ENCODE data around the gene SNX20.

The SNX20 gene

DNA sequence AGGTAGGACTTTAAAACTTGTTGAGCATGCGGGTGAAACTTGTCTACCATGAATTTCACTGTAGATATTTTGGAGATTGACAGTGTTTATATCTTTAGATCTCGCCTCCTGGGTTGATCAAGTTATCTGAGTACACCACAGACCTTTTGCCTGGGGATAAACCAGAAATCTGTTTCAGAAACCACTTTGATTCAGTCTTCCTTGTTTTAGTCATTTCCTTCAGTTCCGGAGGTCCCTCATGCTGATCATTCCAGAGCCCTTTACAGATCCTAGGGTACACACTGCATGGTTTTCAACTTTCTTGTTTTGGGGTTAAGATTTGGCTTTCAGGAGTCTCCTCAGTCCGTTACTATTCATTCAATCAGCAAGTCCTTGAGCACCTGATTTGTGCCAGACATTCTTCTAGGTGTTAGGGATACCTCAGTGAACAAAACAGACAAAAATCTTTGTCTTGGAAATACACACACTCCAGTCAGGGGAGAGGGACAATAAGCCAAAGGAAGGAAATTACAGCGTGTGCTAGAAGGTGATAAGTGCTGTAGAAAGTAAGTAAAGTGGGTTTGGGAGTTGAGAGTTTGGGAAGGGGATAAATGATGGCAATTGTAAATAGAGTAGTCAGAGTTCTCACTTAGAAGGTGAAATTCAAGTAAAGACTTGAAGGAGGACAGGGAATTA lies 24.5 kb upstream of the SNX20 start:
- Histone ChIP-seq H3K9me3 (ENCODE audit: insufficient read depth, low read length) (peaks cover 15% of the 10 kb centered on the region; the same call in 1 of the 2 replicates), H3K9ac (ENCODE audit: low read length) (no peak overlapping the region), H3K36me3 (ENCODE audit: low read length) (no peaks in the 10 kb centered on the region), H3K4me3 (ENCODE audit: insufficient read depth, low read length, poor library complexity, severe bottlenecking) (no peak overlapping the region), H3F3A (ENCODE audit: insufficient read depth) (no peaks in the 10 kb centered on the region), H4K20me1 (ENCODE audit: low read depth, low read length) (no peaks in the 10 kb centered on the region), H3K79me2 (ENCODE audit: insufficient read depth, low read length) (no peaks in the 10 kb centered on the region), H3K9me2 (replicated peaks; ENCODE audit: insufficient read depth, low read length) (no peaks in the 10 kb centered on the region), H3K4me2 (ENCODE audit: low read depth, low read length, poor library complexity, severe bottlenecking) (no peak overlapping the region), H3K27me3 (ENCODE audit: low read length) (no peaks in the 10 kb centered on the region; the same call in 1 of the 2 replicates), H2AFZ (ENCODE audit: low read depth, low read length, severe bottlenecking) (no peak overlapping the region), H3K27ac (ENCODE audit: low read depth, low read length) (no peak overlapping the region)
- TF ChIP-seq, protein P1, sequence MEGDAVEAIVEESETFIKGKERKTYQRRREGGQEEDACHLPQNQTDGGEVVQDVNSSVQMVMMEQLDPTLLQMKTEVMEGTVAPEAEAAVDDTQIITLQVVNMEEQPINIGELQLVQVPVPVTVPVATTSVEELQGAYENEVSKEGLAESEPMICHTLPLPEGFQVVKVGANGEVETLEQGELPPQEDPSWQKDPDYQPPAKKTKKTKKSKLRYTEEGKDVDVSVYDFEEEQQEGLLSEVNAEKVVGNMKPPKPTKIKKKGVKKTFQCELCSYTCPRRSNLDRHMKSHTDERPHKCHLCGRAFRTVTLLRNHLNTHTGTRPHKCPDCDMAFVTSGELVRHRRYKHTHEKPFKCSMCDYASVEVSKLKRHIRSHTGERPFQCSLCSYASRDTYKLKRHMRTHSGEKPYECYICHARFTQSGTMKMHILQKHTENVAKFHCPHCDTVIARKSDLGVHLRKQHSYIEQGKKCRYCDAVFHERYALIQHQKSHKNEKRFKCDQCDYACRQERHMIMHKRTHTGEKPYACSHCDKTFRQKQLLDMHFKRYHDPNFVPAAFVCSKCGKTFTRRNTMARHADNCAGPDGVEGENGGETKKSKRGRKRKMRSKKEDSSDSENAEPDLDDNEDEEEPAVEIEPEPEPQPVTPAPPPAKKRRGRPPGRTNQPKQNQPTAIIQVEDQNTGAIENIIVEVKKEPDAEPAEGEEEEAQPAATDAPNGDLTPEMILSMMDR (IDR thresholded peaks at IDR 0.05; ENCODE audit: insufficient read depth, low read length, poor library complexity, severe bottlenecking): no peak
- no peak for TF ChIP-seq EZH2phosphoT487 (conservative IDR thresholded peaks at IDR 0.05; ENCODE audit: low read length)

DNA sequence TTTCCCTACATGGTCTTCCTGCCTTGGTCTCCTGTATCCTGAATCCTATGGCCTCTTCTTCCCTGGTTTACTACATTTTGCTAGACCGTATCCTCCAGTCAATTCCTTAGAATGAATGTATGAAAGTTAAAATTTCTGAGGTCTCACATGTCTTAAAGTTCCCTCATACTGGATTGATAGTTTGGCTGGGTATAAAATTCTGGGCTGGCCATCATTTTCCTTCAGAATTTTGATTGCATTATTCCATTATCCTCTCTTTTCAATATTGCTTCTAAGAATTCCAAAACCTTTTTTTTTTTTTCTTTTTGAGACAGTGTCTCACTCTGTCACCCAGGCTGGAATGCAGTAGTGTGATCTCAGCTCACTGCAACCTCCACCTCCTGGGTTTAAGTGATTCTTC lies 23.1 kb upstream of the SNX20 start:
- Histone ChIP-seq H3K36me3 (ENCODE audit: low read length) (no peaks in the 10 kb centered on the region), H3K27me3 (ENCODE audit: low read length) (no peaks in the 10 kb centered on the region; the same call in 1 of the 2 replicates), H2AFZ (ENCODE audit: low read depth, low read length, severe bottlenecking) (no peak overlapping the region), H3K9me3 (ENCODE audit: insufficient read depth, low read length) (peaks cover 15% of the 10 kb centered on the region; the same call in 1 of the 2 replicates), H3K9ac (ENCODE audit: low read length) (no peak overlapping the region), H3K9me2 (replicated peaks; ENCODE audit: insufficient read depth, low read length) (no peaks in the 10 kb centered on the region), H3K4me3 (ENCODE audit: insufficient read depth, low read length, poor library complexity, severe bottlenecking) (no peak overlapping the region), H3K4me2 (ENCODE audit: low read depth, low read length, poor library complexity, severe bottlenecking) (no peak overlapping the region), H3K27ac (ENCODE audit: low read depth, low read length) (no peak overlapping the region), H3F3A (ENCODE audit: insufficient read depth) (no peaks in the 10 kb centered on the region), H3K79me2 (ENCODE audit: insufficient read depth, low read length) (no peaks in the 10 kb centered on the region), H4K20me1 (ENCODE audit: low read depth, low read length) (no peaks in the 10 kb centered on the region)
- TF ChIP-seq, protein P1 (IDR thresholded peaks at IDR 0.05; ENCODE audit: insufficient read depth, low read length, poor library complexity, severe bottlenecking): no peak
- TF ChIP-seq EZH2phosphoT487 (conservative IDR thresholded peaks at IDR 0.05; ENCODE audit: low read length): no peak

DNA sequence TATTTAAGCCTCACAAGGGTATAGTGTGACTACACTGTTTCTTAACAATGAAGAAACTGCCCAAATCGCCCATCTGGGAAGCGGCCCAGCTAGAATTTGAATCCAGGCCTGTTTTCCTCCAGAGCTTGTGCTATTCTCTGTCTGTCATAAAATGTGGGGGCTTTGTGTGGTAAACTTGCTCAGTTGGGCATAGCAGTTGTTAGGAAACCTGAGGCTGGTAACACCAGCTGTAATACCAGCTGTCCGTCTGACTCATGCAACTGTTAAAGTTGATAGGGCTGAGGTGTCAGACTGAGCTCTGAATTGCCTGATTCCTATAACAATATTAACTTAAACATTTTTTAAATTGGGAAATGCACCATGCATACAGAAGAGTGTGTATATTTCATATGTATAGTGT lies 21.6 kb upstream of the SNX20 start:
- H3K27ac ChIP-seq (ENCODE audit: low read depth, low read length): no peak overlapping the region
- H4K20me1 ChIP-seq (ENCODE audit: low read depth, low read length): no peaks in the 10 kb centered on the region
- peaks cover 15% of the 10 kb centered on the region; the same call in 1 of the 2 replicates for H3K9me3 ChIP-seq (ENCODE audit: insufficient read depth, low read length)
- no peak overlapping the region for H3K4me3 ChIP-seq (ENCODE audit: insufficient read depth, low read length, poor library complexity, severe bottlenecking)
- H3K79me2 ChIP-seq (ENCODE audit: insufficient read depth, low read length): no peaks in the 10 kb centered on the region
- no peak overlapping the region for H3K4me2 ChIP-seq (ENCODE audit: low read depth, low read length, poor library complexity, severe bottlenecking)
- H3F3A ChIP-seq (ENCODE audit: insufficient read depth): no peaks in the 10 kb centered on the region
- no peak overlapping the region for H2AFZ ChIP-seq (ENCODE audit: low read depth, low read length, severe bottlenecking)
- no peaks in the 10 kb centered on the region; the same call in 1 of the 2 replicates for H3K27me3 ChIP-seq (ENCODE audit: low read length)
- H3K9me2 ChIP-seq (replicated peaks; ENCODE audit: insufficient read depth, low read length): no peaks in the 10 kb centered on the region
- H3K9ac ChIP-seq (ENCODE audit: low read length): no peak overlapping the region
- TF ChIP-seq, protein P1 (IDR thresholded peaks at IDR 0.05; ENCODE audit: insufficient read depth, low read length, poor library complexity, severe bottlenecking): no peak
- no peak for TF ChIP-seq EZH2phosphoT487 (conservative IDR thresholded peaks at IDR 0.05; ENCODE audit: low read length)
- H3K36me3 ChIP-seq (ENCODE audit: low read length): no peaks in the 10 kb centered on the region

Measured in SU-DHL-6 (cell line).